Transverse colon (tissue), 4 donors: ENCODE results near the gene LEPR.

Experiments used
- POLR2AphosphoS5 ChIP-seq, 3 donors: sonication (generic); formaldehyde crosslinking; IDR thresholded peaks; one replicate each; pipeline ENCODE4 v1.6.1; 2016; ENCODE audit warnings: antibody characterized with exemption in 3 of 3
- TF ChIP-seq, protein P1 (sequence below), 5 experiments: fragments of 200-600 bp in 3 of 5; fragments of 450-650 bp in 2 of 5; sonication (generic) in 3 of 5; IDR thresholded peaks; 1 replicate in 2 of 5; 2 replicates in 3 of 5; pipeline ENCODE4 v1.5.1; 2016 to 2017; ENCODE audit warnings: antibody characterized with exemption in 5 of 5, inconsistent platforms in 3 of 5, mild to moderate bottlenecking in 2 of 5, moderate library complexity in 1 of 5

DNA sequence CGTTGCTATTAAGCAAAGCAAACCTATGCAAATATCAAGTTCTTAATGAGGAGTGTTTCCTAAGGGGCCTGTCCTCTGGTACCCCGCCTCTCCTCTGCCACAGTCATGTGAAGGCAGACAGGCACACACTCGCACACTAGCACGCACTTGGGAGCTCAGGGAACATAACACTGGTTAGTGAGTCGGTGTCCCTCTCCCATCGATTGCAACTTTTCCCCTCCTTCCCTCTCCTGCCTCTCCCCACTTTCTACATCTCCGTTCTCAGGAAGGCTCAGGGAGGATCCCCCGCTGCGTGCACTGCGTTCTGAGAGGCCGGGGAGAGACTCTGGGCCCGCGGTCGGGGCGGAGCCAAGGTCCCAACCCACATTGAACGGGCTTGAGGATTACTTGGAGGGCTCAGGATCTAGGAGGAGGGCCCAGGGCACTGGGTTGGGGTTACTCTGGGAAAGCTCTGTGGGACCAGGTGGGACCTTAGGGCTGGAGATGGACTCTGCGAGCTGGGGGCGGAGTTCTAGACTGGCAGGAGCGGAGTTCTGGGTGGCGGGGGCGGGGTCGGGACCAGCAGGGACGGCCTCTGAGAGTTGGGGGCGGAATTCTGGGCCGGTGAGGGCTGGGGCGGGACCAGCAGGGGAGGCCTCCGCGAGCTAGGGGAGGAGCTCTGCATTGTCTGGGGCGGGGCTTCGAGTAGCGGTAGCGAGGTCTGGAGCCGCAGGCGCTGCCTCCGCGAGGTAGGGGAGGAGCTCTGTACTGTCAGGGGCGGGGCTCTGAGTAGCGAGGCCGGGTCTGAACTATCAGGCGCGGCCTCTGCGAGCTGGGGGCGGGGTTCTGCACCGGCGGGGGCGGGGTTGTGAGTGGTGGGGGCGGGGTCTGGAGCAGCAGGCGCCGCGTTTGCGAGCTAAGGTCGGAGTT is 533 bp upstream of the LEPR start:
- TF ChIP-seq POLR2AphosphoS5 (IDR thresholded peaks at IDR 0.05) = peak in 2 of 3 donors; percentile 40 to 42
- TF ChIP-seq, protein P1, sequence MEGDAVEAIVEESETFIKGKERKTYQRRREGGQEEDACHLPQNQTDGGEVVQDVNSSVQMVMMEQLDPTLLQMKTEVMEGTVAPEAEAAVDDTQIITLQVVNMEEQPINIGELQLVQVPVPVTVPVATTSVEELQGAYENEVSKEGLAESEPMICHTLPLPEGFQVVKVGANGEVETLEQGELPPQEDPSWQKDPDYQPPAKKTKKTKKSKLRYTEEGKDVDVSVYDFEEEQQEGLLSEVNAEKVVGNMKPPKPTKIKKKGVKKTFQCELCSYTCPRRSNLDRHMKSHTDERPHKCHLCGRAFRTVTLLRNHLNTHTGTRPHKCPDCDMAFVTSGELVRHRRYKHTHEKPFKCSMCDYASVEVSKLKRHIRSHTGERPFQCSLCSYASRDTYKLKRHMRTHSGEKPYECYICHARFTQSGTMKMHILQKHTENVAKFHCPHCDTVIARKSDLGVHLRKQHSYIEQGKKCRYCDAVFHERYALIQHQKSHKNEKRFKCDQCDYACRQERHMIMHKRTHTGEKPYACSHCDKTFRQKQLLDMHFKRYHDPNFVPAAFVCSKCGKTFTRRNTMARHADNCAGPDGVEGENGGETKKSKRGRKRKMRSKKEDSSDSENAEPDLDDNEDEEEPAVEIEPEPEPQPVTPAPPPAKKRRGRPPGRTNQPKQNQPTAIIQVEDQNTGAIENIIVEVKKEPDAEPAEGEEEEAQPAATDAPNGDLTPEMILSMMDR (IDR thresholded peaks at IDR 0.05) = no peak
